HG03342 (cell line): ENCODE data around the gene CCDC149.

Experiments used
- ATAC-seq: cut with Tn5 transposase; IDR thresholded peaks from one replicate; pipeline ENCODE4 v1.9.1; 2021; ENCODE audit warnings: mild to moderate bottlenecking, moderate library complexity; ENCODE audit not compliant: unreplicated experiment

The CCDC149 gene

GRCh38 chr4:24780936-24781495 lies 131.8 kb downstream of the CCDC149 start:
- ATAC-seq: no peak

GRCh38 chr4:24778464-24779225 lies 134.2 kb downstream of the CCDC149 start:
- no peak for ATAC-seq

DNA sequence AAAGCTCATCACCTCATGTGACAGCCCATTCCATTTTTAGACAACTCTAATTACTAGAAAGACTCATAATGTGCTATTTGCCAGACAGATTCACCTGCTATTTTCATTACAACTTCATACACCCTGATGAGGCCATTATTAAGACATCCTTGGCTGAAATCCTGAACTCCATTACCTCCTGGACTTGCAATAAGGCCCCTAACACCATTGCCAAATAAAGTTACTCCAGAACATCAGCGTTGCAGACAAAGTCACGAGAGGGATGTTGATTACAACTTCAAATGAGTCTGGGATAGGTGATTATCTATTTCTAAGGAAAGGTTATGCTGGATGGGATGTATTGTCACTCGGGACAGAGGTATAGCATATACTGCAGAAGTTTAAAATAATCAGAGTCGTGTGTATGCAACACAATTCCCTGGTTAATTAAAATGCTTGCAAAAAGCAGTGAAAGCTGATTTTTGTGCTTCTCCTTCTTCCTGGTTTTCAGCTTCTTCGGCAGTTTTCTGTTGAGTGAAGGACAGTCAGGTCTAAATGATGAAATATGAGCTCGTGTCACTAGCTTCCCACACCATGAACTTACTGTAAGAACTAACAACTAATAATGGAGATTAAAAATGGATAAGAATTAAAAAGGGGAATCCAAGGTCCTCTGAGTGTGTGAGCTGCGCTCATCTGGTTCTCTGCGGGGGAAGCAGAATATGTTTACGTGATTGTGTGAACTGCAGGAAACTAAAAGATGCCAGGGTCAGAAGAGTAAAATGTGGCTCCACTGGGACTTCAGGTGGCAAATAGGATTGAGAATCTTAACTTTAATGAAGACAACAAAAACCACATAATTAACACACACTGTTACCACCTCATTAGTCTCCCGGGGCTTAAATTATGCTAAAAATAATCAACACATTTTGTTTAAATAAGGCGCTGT lies 135.0 kb downstream of the CCDC149 start:
- no peak for ATAC-seq

DNA sequence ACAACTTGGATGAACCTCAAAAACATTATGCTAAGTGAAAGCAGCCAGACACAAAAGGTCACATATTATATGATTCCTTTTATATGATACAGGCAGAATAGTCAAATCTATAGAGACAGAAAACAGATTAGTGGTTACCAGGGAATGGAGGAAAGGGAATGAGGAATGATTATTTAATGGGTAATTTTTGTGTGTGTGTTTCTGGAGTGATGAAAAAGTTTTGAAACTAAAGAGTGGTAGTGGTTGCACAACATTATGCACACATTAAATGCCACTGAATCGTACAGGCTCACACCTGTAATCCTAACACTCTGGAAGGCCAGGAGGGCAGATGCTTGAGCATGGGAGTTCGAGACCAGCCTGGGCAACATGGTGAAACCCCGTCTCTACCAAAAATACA lies 137.1 kb downstream of the CCDC149 start:
- no peak for ATAC-seq

DNA sequence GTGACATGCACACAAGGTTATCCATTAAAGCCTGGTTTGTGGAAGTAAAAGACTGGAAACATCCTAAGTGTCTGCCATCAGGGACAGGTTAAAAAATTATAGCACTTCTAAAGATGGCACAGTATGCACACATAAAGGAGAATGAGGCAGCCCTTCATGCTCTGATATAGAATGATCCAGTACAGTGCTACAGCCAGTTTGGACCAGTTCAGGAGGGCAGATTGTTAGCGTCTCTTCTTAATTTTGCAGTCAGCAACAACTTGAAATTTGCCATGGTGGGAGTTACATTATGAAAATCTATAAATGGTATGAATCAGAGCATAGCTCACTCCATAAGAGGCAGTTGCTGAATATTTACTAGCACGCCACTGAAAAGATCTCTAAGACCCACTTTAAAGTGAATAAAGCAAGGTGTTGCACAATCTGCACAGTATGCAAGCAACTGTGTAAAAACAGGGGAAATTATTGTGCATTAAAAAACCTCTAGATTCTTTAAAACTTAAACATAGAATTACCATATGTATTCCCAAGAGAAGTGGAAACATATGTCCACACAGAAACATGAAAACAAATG lies 137.7 kb downstream of the CCDC149 start:
- ATAC-seq: no peak

- ATAC-seq: no peak
Observed at GRCh38 chr4:24774452-24774851, 138.4 kb downstream of the CCDC149 start.

DNA sequence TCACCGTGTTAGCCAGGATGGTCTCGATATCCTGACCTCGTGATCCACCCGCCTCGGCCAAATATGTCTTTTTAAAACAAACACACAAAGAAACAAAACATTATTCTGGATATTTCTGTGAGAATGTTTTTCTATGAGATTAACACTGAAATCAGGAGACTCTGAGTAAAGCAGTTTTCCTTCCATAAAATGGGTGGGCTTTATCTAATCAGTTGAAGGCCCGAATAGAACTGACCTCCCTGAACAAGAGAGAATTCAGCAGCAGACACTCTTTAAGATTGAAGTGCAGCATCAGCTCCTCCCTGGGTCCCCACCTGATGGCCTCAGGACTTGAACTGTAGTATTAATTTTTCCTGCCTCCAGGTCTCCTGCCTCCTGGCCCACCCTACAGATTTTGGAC lies 139.9 kb downstream of the CCDC149 start:
- no peak for ATAC-seq

DNA sequence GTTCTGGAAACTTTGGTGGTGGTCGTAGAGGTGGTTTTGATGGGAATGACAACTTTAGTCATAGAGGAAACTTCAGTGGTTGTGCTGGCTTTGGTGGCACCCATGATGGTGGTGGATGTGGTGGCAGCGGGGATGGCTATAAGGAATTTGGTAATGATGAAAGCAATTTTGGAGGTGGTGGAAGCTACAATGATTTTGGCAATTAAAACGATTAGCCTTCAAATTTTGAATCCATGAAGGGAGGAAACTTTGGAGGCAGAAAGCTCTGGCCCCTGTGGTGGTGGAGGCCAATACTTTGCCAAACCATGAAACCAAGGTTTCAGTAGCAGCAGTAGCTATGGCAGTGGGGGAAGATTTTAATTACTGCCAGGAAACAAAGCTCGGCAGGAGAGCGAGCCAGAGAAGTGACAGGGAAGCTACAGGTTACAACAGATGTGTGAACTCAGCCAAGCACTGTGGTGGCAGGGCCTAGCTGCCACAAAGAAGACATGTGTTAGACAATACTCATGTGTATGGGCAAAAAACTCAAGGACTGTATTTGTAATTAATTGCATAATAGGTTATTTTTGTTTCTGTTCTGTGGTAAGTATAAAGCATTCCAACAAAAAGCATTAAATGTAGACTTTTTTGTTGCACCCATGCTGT lies 140.7 kb downstream of the CCDC149 start:
- ATAC-seq: no peak

DNA sequence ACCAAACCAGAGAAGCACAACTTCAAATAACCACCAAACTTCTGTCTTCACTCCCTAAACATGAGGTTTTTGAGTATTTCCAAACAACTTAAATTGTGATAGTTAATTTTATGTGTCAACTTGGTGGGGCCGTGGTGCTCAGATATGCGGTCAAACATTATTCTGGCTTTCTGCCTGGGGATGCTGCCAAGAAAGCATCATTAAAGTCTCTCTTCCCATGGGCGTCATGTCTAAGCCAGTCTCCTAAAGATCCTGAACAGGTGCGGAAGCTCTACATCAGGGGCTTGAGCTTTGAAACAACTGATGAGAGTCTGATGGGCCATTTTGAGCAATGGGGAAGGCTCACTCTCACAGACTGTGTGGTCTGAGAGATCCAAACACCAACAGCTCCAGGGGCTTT lies 141.6 kb downstream of the CCDC149 start:
- no peak for ATAC-seq

DNA sequence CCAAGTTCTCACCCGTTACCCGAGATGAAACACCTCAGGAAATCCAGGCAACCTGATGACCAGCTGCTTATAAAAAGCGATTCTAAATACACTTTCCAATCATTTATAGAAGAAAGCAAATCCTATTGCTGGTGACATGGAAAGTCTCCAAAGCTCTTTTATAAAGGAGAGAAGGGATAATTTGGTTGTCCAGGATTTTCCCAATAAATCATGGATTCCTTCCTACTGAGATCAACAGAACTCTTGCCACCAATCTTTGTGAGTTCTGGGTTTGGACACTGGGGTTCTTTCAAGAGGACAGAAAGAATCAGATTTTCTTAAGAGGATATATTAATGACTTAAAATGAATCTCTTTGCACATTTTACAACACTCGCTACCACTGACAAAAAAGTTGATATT lies 142.2 kb downstream of the CCDC149 start:
- ATAC-seq: no peak

DNA sequence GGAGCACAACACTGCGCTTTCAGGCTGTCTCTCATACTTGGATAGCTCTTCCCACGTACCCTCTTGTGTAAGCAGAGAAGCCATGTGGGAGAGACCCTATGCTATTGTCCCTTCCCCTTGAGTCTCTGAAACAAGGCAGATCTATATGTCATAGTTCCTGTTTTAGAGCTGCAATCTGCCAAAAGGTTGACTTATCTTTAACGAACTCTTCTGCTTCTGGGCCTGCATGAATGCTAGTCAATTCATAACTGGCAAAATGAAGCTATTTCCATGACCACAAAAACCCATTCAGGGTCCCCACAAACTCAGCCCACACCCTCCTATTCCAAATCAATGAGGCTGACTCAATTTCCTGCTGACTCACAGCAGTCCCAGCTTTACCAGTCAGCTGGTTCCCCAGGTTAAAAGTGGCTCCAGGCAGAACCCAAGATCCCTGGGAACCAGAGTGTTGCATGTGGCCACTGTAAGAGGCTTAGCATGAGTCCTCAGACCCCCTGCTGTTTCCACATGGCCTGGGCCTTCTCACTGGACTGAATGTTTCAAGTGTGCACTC lies 142.7 kb downstream of the CCDC149 start:
- peak; percentile 69 for ATAC-seq

- no peak for ATAC-seq
Observed at GRCh38 chr4:24769571-24769970, 143.3 kb downstream of the CCDC149 start.

DNA sequence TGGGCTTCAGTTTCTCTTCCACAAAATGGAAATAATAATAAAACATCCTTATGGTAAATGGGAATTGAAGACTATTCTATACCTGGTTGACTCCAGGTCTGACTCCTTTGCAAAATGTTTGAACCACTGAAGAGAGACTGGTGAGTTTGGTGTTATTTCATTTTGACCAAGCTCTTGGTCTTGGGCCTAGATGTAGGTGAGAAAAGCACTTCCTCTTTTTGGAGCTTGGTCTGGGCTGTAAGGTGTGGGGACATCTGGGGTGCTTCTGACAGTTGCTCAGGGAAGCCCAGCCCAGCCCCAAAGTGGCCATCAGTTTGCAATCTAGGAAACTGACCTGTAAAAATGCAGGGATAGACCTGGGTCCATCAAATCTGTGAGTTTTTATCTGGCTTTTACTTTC lies 144.2 kb downstream of the CCDC149 start:
- peak; percentile 72 for ATAC-seq

DNA sequence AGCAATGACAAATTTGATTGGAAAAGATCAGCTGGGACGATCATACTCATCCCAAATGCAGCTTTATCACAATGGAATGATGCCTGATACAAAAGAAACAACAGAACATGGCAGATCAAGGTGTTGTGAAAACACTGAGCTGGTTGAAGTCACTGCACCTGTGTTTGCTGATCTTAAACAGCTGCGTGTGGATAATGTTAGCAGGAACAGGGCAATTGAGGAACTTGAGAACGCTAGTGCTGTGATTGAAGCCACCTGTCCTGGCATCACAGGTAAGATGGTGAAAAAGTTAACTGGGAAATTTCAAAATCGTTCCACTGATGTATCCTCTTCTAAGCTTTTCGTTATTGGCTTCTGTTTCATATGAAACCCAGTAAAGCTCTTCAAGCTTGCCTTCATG lies 144.8 kb downstream of the CCDC149 start:
- no peak for ATAC-seq

GRCh38 chr4:24765376-24765988 lies 147.4 kb downstream of the CCDC149 start:
- ATAC-seq: no peak

- no peak for ATAC-seq
Observed at GRCh38 chr4:24764345-24764744, 148.5 kb downstream of the CCDC149 start.

DNA sequence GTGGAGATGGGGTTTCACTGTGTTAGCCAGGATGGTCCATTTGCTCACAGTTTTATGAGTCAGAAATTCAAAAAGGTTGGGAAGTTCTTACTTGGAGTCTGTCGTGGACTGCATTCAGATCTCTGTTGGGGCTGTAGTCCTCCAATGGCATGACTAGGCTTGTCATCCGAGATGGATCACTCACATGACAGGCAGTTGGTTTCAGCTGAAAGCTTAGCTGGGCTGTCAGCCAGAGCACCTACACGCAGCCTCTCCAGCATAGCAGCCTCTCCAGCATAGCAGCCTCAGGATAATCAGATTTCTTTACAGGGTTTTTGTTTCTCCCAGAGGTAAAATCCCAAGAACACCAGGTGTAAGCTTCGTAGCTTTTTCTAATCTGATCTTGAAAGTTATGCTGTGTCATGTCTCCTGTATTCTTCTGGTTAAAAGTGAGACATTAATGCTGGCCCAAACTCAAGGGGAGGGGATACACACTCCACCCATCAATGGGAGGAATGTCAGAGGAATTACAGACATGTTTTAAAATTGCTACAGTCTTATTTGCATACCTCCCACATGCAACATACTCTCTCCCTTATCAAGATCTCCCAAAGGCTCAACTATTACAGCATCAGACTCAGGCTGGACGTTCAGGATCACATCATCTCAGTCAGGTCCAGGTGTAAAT lies 149.1 kb downstream of the CCDC149 start:
- no peak for ATAC-seq
